ENCODE results near the gene PLCD1.

- TF ChIP-seq CTCF (IDR thresholded peaks at IDR 0.05) (no peak), POLR2A (IDR thresholded peaks at IDR 0.05) (no peak), POLR2AphosphoS5 (IDR thresholded peaks at IDR 0.05) (no peak)
Observed at GRCh38 chr3:37964146-37964545, 65.3 kb downstream of the PLCD1 start.
